IMR-90 (cell line): ENCODE data around the gene NQO2. TPM values are rescaled to one million over a fixed set of nuclear protein-coding genes. Genes with fewer than 3 reads are reported as not detected.
"Not testable (repeated sequence)": the region's sequence is repeated elsewhere in the genome, so short reads cannot be mapped to it uniquely, and the experiment has no call there.

ENCODE experiments used
- ATAC-seq: fragments of 200-7000 bp; cut with Tn5 transposase; 2 replicates; pipeline ENCODE4 v1.9.1; 2020; ENCODE audit warnings: low read depth, mild to moderate bottlenecking, moderate library complexity
- BruUV-seq: library from RNA; stranded (reverse); fragments of 400-500 nt; replicated peaks from 2 replicates; lab custom pipeline; 2021; lab: Mats Ljungman, UMichigan
- CTCF ChIA-PET: fragments of 300-600 bp; formaldehyde crosslinking; extraction: SDS; loops from one replicate; lab custom pipeline; 2021; ENCODE audit warnings: antibody characterized with exemption; lab: Yijun Ruan, JAX
- POLR2A ChIA-PET: fragments of 300-600 bp; sonication (Branson Sonifier 250); formaldehyde crosslinking; loops from one replicate; lab custom pipeline; 2022; ENCODE audit warnings: antibody characterized with exemption; ENCODE audit not compliant: unreplicated experiment; lab: Charles Lee
- DNase-seq: peaks from one replicate; pipeline ENCODE4 v3.0.0; 2013
- H2AFZ ChIP-seq: replicated peaks from 2 replicates; pipeline ENCODE3; 2013; ENCODE audit warnings: low read length, mild to moderate bottlenecking; ENCODE audit not compliant: poor library complexity
- H2AK5ac ChIP-seq: 2 replicates; pipeline ENCODE4 v1.6.1; 2013; ENCODE audit warnings: low read depth, low read length, inconsistent platforms
- H2AK9ac ChIP-seq: replicated peaks from 2 replicates; pipeline ENCODE3; 2013; ENCODE audit warnings: mild to moderate bottlenecking, low read depth, low read length, moderate library complexity; ENCODE audit not compliant: poor library complexity
- H2BK120ac ChIP-seq: 2 replicates; pipeline ENCODE4 v1.6.1; 2013; ENCODE audit warnings: low read depth, low read length, inconsistent platforms
- H2BK15ac ChIP-seq: 3 replicates; pipeline ENCODE4 v1.6.1; 2013; ENCODE audit warnings: low read depth, low read length, inconsistent platforms
- H2BK20ac ChIP-seq: 2 replicates; pipeline ENCODE4 v1.6.1; 2013; ENCODE audit warnings: low read depth, mild to moderate bottlenecking, inconsistent platforms, low read length, moderate library complexity
- H2BK5ac ChIP-seq: 2 replicates; pipeline ENCODE4 v1.6.1; 2013; ENCODE audit warnings: mild to moderate bottlenecking, low read depth, low read length, inconsistent platforms; ENCODE audit not compliant: poor library complexity, severe bottlenecking
- H3K14ac ChIP-seq: replicated peaks from 2 replicates; pipeline ENCODE4 v1.6.1; 2013; ENCODE audit warnings: low read depth, low read length, inconsistent platforms
- H3K18ac ChIP-seq: 2 replicates; pipeline ENCODE4 v1.6.1; 2013; ENCODE audit warnings: low read depth, low read length, control low read depth
- H3K23ac ChIP-seq: 2 replicates; pipeline ENCODE4 v1.6.1; 2013; ENCODE audit warnings: low read depth, low read length, inconsistent platforms
- H3K27ac ChIP-seq: 2 replicates; pipeline ENCODE4 v1.5.1; 2013; ENCODE audit warnings: mild to moderate bottlenecking, control low read depth, low read length; ENCODE audit not compliant: insufficient read depth
- H3K27me3 ChIP-seq: 2 replicates; pipeline ENCODE4 v1.6.1; 2013; ENCODE audit warnings: low read length; ENCODE audit not compliant: control insufficient read depth, insufficient read depth
- H3K36me3 ChIP-seq: 2 replicates; pipeline ENCODE4 v1.6.1; 2013; ENCODE audit warnings: low read length, mixed read lengths; ENCODE audit not compliant: control insufficient read depth, insufficient read depth
- H3K4ac ChIP-seq: 2 replicates; pipeline ENCODE4 v1.6.1; 2013; ENCODE audit warnings: low read depth, low read length, inconsistent platforms
- H3K4me1 ChIP-seq: 2 replicates; pipeline ENCODE4 v1.6.1; 2013; ENCODE audit warnings: low read length, mixed read lengths; ENCODE audit not compliant: control insufficient read depth, insufficient read depth
- H3K4me2 ChIP-seq: 2 replicates; pipeline ENCODE4 v1.6.1; 2013; ENCODE audit warnings: low read depth, mild to moderate bottlenecking, control low read depth, low read length, moderate library complexity
- H3K4me3 ChIP-seq: 2 replicates; pipeline ENCODE4 v1.5.1; 2013; ENCODE audit warnings: low read depth, mild to moderate bottlenecking, control low read depth, low read length, moderate library complexity; ENCODE audit not compliant: insufficient read depth
- H3K56ac ChIP-seq: 2 replicates; pipeline ENCODE4 v1.6.1; 2013; ENCODE audit warnings: low read length, inconsistent platforms; ENCODE audit not compliant: insufficient read depth; ENCODE audit errors: extremely low read depth
- H3K79me1 ChIP-seq, 2 experiments: 2 replicates each; pipeline ENCODE4 v1.6.1; 2013; ENCODE audit warnings: low read length in 2 of 2, inconsistent platforms in 1 of 2, low read depth in 1 of 2
- H3K9ac ChIP-seq: 2 replicates; pipeline ENCODE4 v1.6.1; 2013; ENCODE audit warnings: low read depth, low read length, control low read depth
- H3K9me1 ChIP-seq: 2 replicates; pipeline ENCODE4 v1.6.1; 2013; ENCODE audit warnings: low read length, inconsistent platforms; ENCODE audit not compliant: insufficient read depth
- H3K9me3 ChIP-seq: 2 replicates; pipeline ENCODE4 v1.6.1; 2013; ENCODE audit warnings: low read length; ENCODE audit not compliant: control insufficient read depth, insufficient read depth
- H4K20me1 ChIP-seq: 2 replicates; pipeline ENCODE4 v1.6.1; 2013; ENCODE audit warnings: low read length, inconsistent platforms; ENCODE audit not compliant: insufficient read depth
- H4K5ac ChIP-seq: 2 replicates; pipeline ENCODE4 v1.6.1; 2013; ENCODE audit warnings: mild to moderate bottlenecking, low read depth, low read length, control low read depth
- H4K8ac ChIP-seq, 2 experiments: 2 replicates each; pipeline ENCODE4 v1.6.1; 2013; ENCODE audit warnings: low read depth in 2 of 2, low read length in 2 of 2, control low read depth in 1 of 2, inconsistent platforms in 1 of 2
- H4K91ac ChIP-seq: 2 replicates; pipeline ENCODE4 v1.6.1; 2013; ENCODE audit warnings: low read depth, low read length, inconsistent platforms; ENCODE audit not compliant: insufficient read depth
- WGBS, 2 experiments: methylation state at CpG; one replicate each; pipeline versions ENCODE4 v1.1.5 to v1.1.7; 2013; ENCODE audit warnings: missing lambda C conversion rate in 2 of 2; ENCODE audit not compliant: insufficient read length in 1 of 2; ENCODE audit errors: extremely low coverage in 2 of 2; 5-methylcytosine and 5-hydroxymethylcytosine counted together
- dilution Hi-C: fragments of 300-500 bp; cut with HindIII; formaldehyde crosslinking; loops from one replicate; pipeline ENCODE4 v1.14.3; 2018; ENCODE audit warnings: low sequenced_read_pairs; ENCODE audit not compliant: unreplicated experiment
- in situ Hi-C: fragments of 300-500 bp; cut with MboI; formaldehyde crosslinking; loops from 3 replicates; pipeline ENCODE4 v1.14.3; 2019; ENCODE audit warnings: low sequenced_read_pairs, inconsistent platforms, mixed read lengths
- intact Hi-C: fragments of 100-400 bp; cut with micrococcal nuclease; formaldehyde crosslinking; loops from 2 replicates; pipeline ENCODE4 v1.10.0; 2022
- polyA plus RNA-seq, 3 experiments: library from polyadenylated mRNA; depleted of rRNA; stranded (reverse); fragments of >200 nt; gene quantifications; 2 replicates each; pipeline ENCODE4 v1.2.3, GENCODE V29; 2012; ENCODE audit warnings: low replicate concordance in 1 of 3
- total RNA-seq: library from RNA; depleted of rRNA; stranded (reverse); fragments of >200 nt; gene quantifications from 2 replicates; pipeline ENCODE4 v1.2.3, GENCODE V29; 2012

Gene NQO2
- total and polyA plus RNA-seq, 2 of the 4 experiments (the other 2 are of a cell fraction), result 42.5 to 72.1 TPM

DNA sequence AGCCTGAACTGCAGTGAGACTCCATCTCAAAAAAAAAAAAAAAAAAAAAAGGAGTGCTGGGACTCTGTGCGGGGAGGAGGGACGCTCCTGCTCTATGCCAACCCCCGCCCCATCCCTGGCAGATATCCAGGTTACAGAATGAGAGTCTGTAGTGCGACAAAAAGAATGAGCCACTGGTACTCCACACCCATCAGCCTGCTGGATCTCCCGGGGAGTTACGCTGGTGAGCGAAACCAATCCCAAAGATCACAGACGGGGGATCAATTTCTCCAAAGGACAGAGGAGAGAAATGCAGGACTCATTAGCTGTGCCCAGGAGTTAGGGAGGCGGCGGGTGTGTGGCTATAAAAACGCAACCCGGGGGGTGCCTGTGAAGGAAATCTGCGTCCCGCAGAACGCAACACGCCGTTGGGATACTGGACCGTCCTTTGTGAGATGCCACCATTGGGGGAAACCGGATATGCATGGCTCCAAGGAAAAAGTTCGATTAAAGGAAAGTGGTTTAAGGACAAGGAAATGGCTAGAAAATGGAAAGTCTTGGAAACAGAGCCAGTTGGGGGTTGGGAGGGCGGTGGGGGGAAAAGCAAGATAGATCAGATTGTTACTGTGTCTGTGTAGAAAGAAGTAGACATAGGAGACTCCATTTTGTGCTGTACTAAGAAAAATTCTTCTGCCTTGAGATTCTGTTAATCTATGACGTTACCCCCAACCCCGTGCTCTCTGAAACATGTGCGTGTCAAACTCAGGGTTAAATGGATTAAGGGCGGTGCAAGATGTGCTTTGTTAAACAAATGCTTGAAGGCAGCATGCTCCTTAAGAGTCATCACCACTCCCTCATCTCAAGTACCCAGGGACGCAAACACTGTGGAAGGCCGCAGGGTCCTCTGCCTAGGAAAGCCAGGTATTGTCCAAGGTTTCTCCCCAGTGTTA lies 54.8 kb downstream of the NQO2 start:
- ChIA-PET CTCF (interaction anchor here (1.0 to 1.4 kb wide), 2 partner anchors 9 to 53 kb away, joined by 3 to 5 read pairs; no protein-coding TSS in a partner anchor), POLR2A (interaction anchor here (0.6 to 1.0 kb wide), 3 partner anchors 55 to 1900 kb away, joined by 3 to 6 read pairs (median 4); partner anchors contain the start of gene NQO2)
- H3K36me3 ChIP-seq, H4K5ac ChIP-seq, H3K9me3 ChIP-seq, H2BK20ac ChIP-seq, H3K27ac ChIP-seq, BruUV-seq, H2BK15ac ChIP-seq, H2BK5ac ChIP-seq, dilution Hi-C loops, H3K56ac ChIP-seq, H3K4me1 ChIP-seq, H4K91ac ChIP-seq, H3K79me1 ChIP-seq, H2AK5ac ChIP-seq, DNase-seq, ATAC-seq, H3K9me1 ChIP-seq, H3K27me3 ChIP-seq, H4K20me1 ChIP-seq, H3K9ac ChIP-seq, H3K18ac ChIP-seq, H2AK9ac ChIP-seq: not testable (repeated sequence)
- in situ Hi-C loops (loop anchor here (10.0 kb wide), 2 partner anchors 60 to 210 kb away; partner anchors contain the start of genes NQO2 and SERPINB1), intact Hi-C loops (loop anchor here (2.0 to 5.0 kb wide), 2 partner anchors 208 to 317 kb away; no protein-coding TSS in a partner anchor)
- 0 out of 2 replicates have a peak overlapping the region, but pooled peaks have one; percentile 51 for H3K23ac ChIP-seq
- H2AFZ ChIP-seq, result peak overlapping the region; percentile 98
- 0 out of 2 replicates have a peak overlapping the region, but pooled peaks have one; percentile 2 for H3K14ac ChIP-seq
- peak overlapping the region; percentile 32; the same call in 1 of the 2 replicates for H3K4me2 ChIP-seq
- 30% methylated on average over 14 of the region's 27 CpGs; no CpG with 5 or more reads in 1 of the 2 experiments for WGBS, 2 experiments
- H4K8ac ChIP-seq, result peak overlapping the region; percentile 52 to 76; a peak in 2 of 4 replicates
- 0 out of 2 replicates have a peak overlapping the region, but pooled peaks have one; percentile 3 for H2BK120ac ChIP-seq
- peak overlapping the region; percentile 35; the same call in 1 of the 2 replicates for H3K4ac ChIP-seq
- H3K4me3 ChIP-seq, result peak overlapping the region; percentile 53; the same call in 1 of the 2 replicates

DNA sequence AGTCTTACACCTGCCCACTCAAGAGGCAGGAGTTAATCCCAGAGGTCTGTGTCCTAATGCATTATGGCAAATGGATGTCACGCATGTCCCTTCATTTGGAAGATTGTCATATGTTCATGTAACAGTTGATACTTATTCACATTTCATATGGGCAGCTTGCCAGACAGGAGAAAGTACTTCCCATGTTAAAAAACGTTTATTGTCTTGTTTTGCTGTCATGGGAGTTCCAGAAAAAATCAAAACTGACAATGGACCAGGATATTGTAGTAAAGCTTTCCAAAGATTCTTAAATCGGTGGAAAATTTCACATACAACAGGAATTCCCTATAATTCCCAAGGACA lies 55.4 kb downstream of the NQO2 start:
- H3K14ac ChIP-seq, H3K4me1 ChIP-seq, H3K27ac ChIP-seq, H2AFZ ChIP-seq, H3K4me2 ChIP-seq, H3K9ac ChIP-seq, H3K36me3 ChIP-seq, H3K18ac ChIP-seq, BruUV-seq, H4K91ac ChIP-seq, H2BK20ac ChIP-seq, H3K9me1 ChIP-seq, H3K56ac ChIP-seq, H2BK5ac ChIP-seq, H4K8ac ChIP-seq, H3K23ac ChIP-seq, ATAC-seq, H2AK5ac ChIP-seq, H3K79me1 ChIP-seq, POLR2A ChIA-PET, H3K27me3 ChIP-seq, H3K4me3 ChIP-seq, dilution Hi-C loops, H4K5ac ChIP-seq, H3K4ac ChIP-seq, H2AK9ac ChIP-seq, DNase-seq, H2BK15ac ChIP-seq, CTCF ChIA-PET, H2BK120ac ChIP-seq, H4K20me1 ChIP-seq, H3K9me3 ChIP-seq: not testable (repeated sequence)
- no CpG with 5 or more reads among the region's 3 CpGs for WGBS, 2 experiments
- in situ Hi-C loops, result loop anchor here (10.0 kb wide), 2 partner anchors 60 to 210 kb away; partner anchors contain the start of genes NQO2 and SERPINB1
- intact Hi-C loops, result loop anchor here (2.0 to 5.0 kb wide), 2 partner anchors 208 to 318 kb away; no protein-coding TSS in a partner anchor
